T-cell (primary cell): Measurements from ENCODE around the gene OPTN. TPM values are rescaled to one million over a fixed set of nuclear protein-coding genes. Genes with fewer than 3 reads are reported as not detected.

ENCODE experiments used
- ATAC-seq, 4 experiments: fragments of 200-7000 bp in 3 of 4; fragments of 150-1000 bp in 1 of 4; cut with Tn5 transposase; replicated peaks in 1 of 4; 1 replicate in 3 of 4; 2 replicates in 1 of 4; pipeline ENCODE4 v1.10.0; 2021; ENCODE audit warnings: moderate library complexity in 3 of 4, mild to moderate bottlenecking in 2 of 4, moderate number of reproducible peaks in 1 of 4
- CTCF ChIA-PET, 2 donors: fragments of 300-600 bp; sonication (Branson Sonifier 250); formaldehyde crosslinking; loops; one replicate each; lab custom pipeline; 2022; ENCODE audit warnings: antibody characterized with exemption in 2 of 2; lab: Charles Lee
- POLR2A ChIA-PET, 2 donors: fragments of 300-600 bp; sonication (Branson Sonifier 250); formaldehyde crosslinking; loops; one replicate each; lab custom pipeline; 2022; ENCODE audit warnings: antibody characterized with exemption in 2 of 2; lab: Charles Lee
- DNase-seq, 35 experiments: peaks; one replicate each; pipeline versions ENCODE4 v3.0.0 to v3.0.0-alpha.2; 2013 to 2023
- H3K27ac ChIP-seq: one replicate; pipeline ENCODE4 v1.5.1; 2013; ENCODE audit warnings: low read length
- H3K27me3 ChIP-seq, 2 experiments: replicated peaks in 1 of 2; 1 replicate in 1 of 2; 2 replicates in 1 of 2; pipeline versions ENCODE4 v1.6.1 to v1.7.0; 2013; ENCODE audit warnings: low read length in 1 of 2, mixed read lengths in 1 of 2; ENCODE audit not compliant: control insufficient read depth in 2 of 2, insufficient read depth in 2 of 2; ENCODE audit errors: extremely low read depth in 1 of 2
- H3K36me3 ChIP-seq, 2 donors: 1 replicate in 1 of 2; 2 replicates in 1 of 2; pipeline versions ENCODE4 v1.6.1 to v1.7.0; 2013; ENCODE audit warnings: low read length in 1 of 2; ENCODE audit not compliant: control insufficient read depth in 2 of 2, insufficient read depth in 1 of 2; ENCODE audit errors: extremely low read depth in 1 of 2
- H3K4me1 ChIP-seq, 2 experiments: 1 replicate in 1 of 2; 2 replicates in 1 of 2; pipeline versions ENCODE4 v1.6.1 to v1.7.0; 2013; ENCODE audit warnings: low read length in 2 of 2, mixed read lengths in 1 of 2; ENCODE audit not compliant: insufficient read depth in 2 of 2, control insufficient read depth in 1 of 2; ENCODE audit errors: extremely low read depth in 1 of 2
- H3K4me3 ChIP-seq, 2 donors: 1 replicate in 1 of 2; 2 replicates in 1 of 2; pipeline versions ENCODE4 v1.5.1 to v1.7.0; 2013; ENCODE audit warnings: mild to moderate bottlenecking in 2 of 2, low read length in 1 of 2, moderate library complexity in 1 of 2; ENCODE audit not compliant: control insufficient read depth in 1 of 2; ENCODE audit errors: extremely low read depth in 1 of 2
- H3K9me3 ChIP-seq: 2 replicates; pipeline ENCODE4 v1.7.0; 2013
- H3K27ac Mint-ChIP-seq, 2 donors: one replicate each; pipeline ENCODE4 v1.8.0; 2020 to 2021; ENCODE audit warnings: mild to moderate bottlenecking in 2 of 2, mixed read lengths in 2 of 2
- H3K27me3 Mint-ChIP-seq, 2 donors: one replicate each; pipeline ENCODE4 v1.8.0; 2021 to 2022; ENCODE audit warnings: mixed read lengths in 2 of 2
- H3K36me3 Mint-ChIP-seq: one replicate; pipeline ENCODE4 v1.8.0; 2021; ENCODE audit warnings: mixed read lengths
- H3K4me1 Mint-ChIP-seq, 3 donors: one replicate each; pipeline ENCODE4 v1.8.0; 2020 to 2022; ENCODE audit warnings: mixed read lengths in 3 of 3, mild to moderate bottlenecking in 1 of 3
- H3K4me3 Mint-ChIP-seq, 3 donors: one replicate each; pipeline ENCODE4 v1.8.0; 2020 to 2022; ENCODE audit warnings: mild to moderate bottlenecking in 3 of 3, mixed read lengths in 3 of 3, moderate library complexity in 3 of 3
- H3K9me3 Mint-ChIP-seq, 3 donors: one replicate each; pipeline ENCODE4 v1.8.0; 2020 to 2022; ENCODE audit warnings: mixed read lengths in 3 of 3
- WGBS: methylation state at CpG from one replicate; pipeline ENCODE4 v1.1.5; 2013; ENCODE audit warnings: missing lambda C conversion rate; ENCODE audit not compliant: insufficient coverage; 5-methylcytosine and 5-hydroxymethylcytosine counted together
- total RNA-seq, 35 experiments: library from RNA in 6 of 35; stranded (reverse) in 6 of 35; fragments of 120-200 nt in 1 of 35; gene quantifications; one replicate each; pipeline versions ENCODE4 v1.2.1 to v1.2.4 and lab custom pipeline; 2013 to 2026

Gene OPTN
- total RNA-seq, 5 donors from 2014 or later (not counting 1 experiment from before 2014, with no cell fraction given), result 87.7 to 115 (median 94.9) TPM

DNA sequence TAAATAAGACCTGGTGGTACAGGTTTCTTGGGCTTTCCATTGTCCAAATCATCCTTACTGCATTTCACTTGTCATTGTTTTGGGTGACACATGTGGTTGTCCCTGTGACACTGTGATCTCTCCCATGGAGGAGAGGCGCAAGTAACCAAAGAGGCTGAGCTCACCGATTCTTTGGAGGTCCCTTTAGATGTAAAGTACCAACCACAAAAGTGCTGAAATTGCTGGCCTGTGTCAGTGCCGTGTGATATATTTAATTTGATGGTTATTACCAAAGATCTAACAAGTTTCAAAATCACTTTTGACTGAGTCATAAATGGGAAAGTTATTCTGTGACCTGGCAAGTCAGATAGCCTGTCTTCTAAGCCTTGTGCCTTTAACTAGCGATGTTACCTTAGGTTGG is 80.8 kb downstream of the OPTN start:
- no peaks in the 10 kb centered on the region for H3K4me1 ChIP-seq
- no CpG with 5 or more reads among the region's 4 CpGs for WGBS
- no peak overlapping the region for H3K27ac Mint-ChIP-seq
- H3K4me1 Mint-ChIP-seq, result no peaks in the 10 kb centered on the region
- no peak overlapping the region for H3K27ac ChIP-seq
- no peak for DNase-seq
- H3K4me3 Mint-ChIP-seq, result no peak overlapping the region
- no peaks in the 10 kb centered on the region for H3K36me3 Mint-ChIP-seq
- H3K27me3 Mint-ChIP-seq, result no peaks in the 10 kb centered on the region
- no peaks in the 10 kb centered on the region for H3K9me3 ChIP-seq
- no peaks in the 10 kb centered on the region for H3K36me3 ChIP-seq
- no peak overlapping the region for H3K4me3 ChIP-seq
- ATAC-seq, result no peak
- no peaks in the 10 kb centered on the region for H3K27me3 ChIP-seq
- ChIA-PET CTCF (interaction anchor here in 1 of 2 donors (0.5 kb wide), 1 partner anchor 1925 kb away, joined by 3 read pairs; no protein-coding TSS in a partner anchor), POLR2A (no interaction called here)
- H3K9me3 Mint-ChIP-seq, result no peaks in the 10 kb centered on the region

DNA sequence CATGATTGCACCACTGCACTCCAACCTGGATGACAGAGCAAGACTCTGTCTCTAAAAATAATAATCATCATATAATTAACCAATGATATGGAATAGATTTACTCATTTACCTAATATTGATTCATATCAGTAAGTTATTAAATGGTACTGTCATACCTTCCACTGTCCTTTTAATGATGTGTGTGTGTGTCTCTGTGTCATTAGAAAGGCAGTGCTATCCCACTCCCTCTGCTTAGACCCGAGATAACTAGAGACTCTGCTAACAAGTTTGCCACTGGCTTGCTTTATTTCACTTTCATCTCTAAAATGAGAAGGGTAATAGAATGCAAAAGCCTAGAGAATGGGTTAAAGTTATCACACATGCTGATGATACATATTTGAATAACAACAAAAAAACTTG is 82.5 kb downstream of the OPTN start:
- Mint-ChIP-seq H3K36me3 (no peaks in the 10 kb centered on the region), H3K9me3 (no peaks in the 10 kb centered on the region), H3K4me3 (no peak overlapping the region), H3K27ac (no peak overlapping the region), H3K27me3 (no peaks in the 10 kb centered on the region), H3K4me1 (no peaks in the 10 kb centered on the region)
- no peaks in the 10 kb centered on the region for H3K4me1 ChIP-seq
- POLR2A ChIA-PET, result no interaction called here
- ATAC-seq (no peak), DNase-seq (no peak)
- no CpG with 5 or more reads among the region's 1 CpG for WGBS
- no peak overlapping the region for H3K27ac ChIP-seq
- no peaks in the 10 kb centered on the region for H3K9me3 ChIP-seq
- CTCF ChIA-PET, result interaction anchor here (0.6 to 1.2 kb wide), 3 partner anchors 21 to 749 kb away, joined by 3 to 9 read pairs (median 4); partner anchors contain the start of gene MCM10 (in 1 of the 2)
- no peak overlapping the region for H3K4me3 ChIP-seq
- H3K27me3 ChIP-seq, result no peaks in the 10 kb centered on the region
- no peaks in the 10 kb centered on the region for H3K36me3 ChIP-seq

DNA sequence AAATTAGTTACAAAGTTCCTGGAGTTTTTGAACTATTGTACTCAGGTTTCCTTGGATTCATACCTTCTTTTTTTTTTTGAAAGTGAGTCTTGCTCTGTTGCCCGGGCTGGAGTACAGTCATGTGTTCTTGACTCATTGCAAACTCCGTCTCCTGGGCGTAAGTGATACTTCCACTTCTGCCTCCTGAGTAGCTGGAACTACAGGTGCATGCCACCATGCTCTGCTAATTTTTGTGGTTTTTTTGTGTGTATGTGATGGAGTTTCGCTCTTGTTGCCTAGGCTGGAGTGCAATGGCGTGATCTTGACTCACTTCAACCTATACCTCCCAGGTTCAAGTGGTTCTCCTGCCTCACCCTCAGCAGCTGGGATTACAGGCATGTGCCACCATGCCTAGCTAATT is 83.7 kb downstream of the OPTN start:
- Histone ChIP-seq H3K27me3 (no peaks in the 10 kb centered on the region), H3K4me1 (no peaks in the 10 kb centered on the region), H3K9me3 (no peaks in the 10 kb centered on the region), H3K36me3 (no peaks in the 10 kb centered on the region), H3K27ac (no peak overlapping the region), H3K4me3 (no peak overlapping the region)
- Mint-ChIP-seq H3K4me1 (no peaks in the 10 kb centered on the region), H3K27me3 (no peaks in the 10 kb centered on the region), H3K4me3 (no peak overlapping the region), H3K9me3 (no peaks in the 10 kb centered on the region), H3K27ac (no peak overlapping the region), H3K36me3 (no peaks in the 10 kb centered on the region)
- ChIA-PET CTCF (no interaction called here), POLR2A (no interaction called here)
- DNase-seq (no peak), ATAC-seq (no peak)
- no CpG with 5 or more reads among the region's 5 CpGs for WGBS

DNA sequence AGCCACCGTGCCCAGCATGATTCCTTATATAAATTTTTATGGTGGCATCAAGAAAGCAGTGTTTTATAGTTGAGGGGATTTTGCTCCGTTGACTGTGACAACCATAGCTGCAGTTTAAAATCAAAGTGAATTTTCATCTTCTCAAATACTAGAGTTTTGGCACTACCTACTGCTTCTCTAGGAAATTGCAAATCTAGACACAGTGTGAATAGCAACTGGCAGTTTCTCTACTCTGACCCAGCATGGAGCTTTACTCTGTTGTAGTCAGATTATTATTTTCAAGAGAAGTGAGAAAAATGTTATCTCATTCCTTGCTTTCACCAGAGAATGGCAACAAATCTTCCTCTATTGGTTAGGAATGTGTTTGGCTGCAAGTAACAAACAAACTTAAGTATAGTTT is 84.3 kb downstream of the OPTN start:
- WGBS, result no CpG with 5 or more reads among the region's 2 CpGs
- ATAC-seq (no peak), DNase-seq (no peak)
- POLR2A ChIA-PET, result no interaction called here
- CTCF ChIA-PET, result no interaction called here
- Mint-ChIP-seq H3K4me3 (no peak overlapping the region), H3K9me3 (no peaks in the 10 kb centered on the region), H3K27ac (no peak overlapping the region), H3K4me1 (no peaks in the 10 kb centered on the region), H3K27me3 (no peaks in the 10 kb centered on the region), H3K36me3 (no peaks in the 10 kb centered on the region)
- H3K27me3 ChIP-seq, result no peaks in the 10 kb centered on the region
- no peak overlapping the region for H3K27ac ChIP-seq
- no peaks in the 10 kb centered on the region for H3K9me3 ChIP-seq
- no peak overlapping the region for H3K4me3 ChIP-seq
- H3K36me3 ChIP-seq, result no peaks in the 10 kb centered on the region
- H3K4me1 ChIP-seq, result no peaks in the 10 kb centered on the region

DNA sequence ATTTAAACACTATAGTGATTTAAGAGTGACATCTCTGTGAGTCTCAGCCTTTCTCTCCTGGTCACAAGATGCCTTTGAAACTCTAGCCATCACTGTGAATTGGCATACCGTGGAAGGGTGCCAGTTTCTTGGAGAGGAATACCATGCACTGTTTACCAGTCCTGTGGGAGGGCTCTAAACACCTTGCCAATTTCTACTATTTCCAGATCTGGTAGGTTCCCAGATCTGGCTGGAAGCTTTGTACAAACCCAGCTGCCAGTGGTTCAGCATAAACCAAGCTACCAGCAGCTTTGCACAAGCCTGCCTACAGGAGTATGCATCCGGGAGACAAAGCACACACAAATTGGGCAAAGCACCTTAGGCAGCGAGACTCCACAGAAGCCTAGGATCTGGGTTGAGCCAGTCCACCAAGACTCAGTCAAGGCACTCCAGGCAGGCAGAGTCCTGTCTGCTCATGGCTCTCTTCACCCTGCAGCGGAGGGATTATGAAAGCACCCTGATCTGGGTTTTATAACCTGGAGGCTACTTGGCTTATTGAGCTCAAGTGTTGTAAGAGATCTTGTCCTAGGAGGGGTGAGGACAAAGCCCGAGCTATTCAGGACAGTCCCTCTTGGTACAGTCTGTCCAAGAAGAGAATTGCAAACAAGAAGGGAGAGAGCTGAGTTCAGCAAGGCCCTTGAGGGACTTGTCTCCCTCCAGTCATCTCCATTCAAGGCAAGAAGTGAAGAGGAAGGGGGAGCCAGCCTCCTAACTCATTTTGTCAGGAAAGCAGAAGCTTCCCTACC is 85.0 kb downstream of the OPTN start:
- no peaks in the 10 kb centered on the region for H3K4me1 ChIP-seq
- ChIA-PET CTCF (no interaction called here), POLR2A (no interaction called here)
- H3K4me3 ChIP-seq, result no peak overlapping the region
- Mint-ChIP-seq H3K27me3 (no peaks in the 10 kb centered on the region), H3K4me1 (no peaks in the 10 kb centered on the region), H3K36me3 (no peaks in the 10 kb centered on the region), H3K27ac (no peak overlapping the region), H3K9me3 (no peaks in the 10 kb centered on the region), H3K4me3 (no peak overlapping the region)
- 100% methylated on average over 4 of the region's 5 CpGs for WGBS
- DNase-seq, result no peak
- no peaks in the 10 kb centered on the region for H3K9me3 ChIP-seq
- no peak for ATAC-seq
- no peaks in the 10 kb centered on the region for H3K27me3 ChIP-seq
- H3K36me3 ChIP-seq, result no peaks in the 10 kb centered on the region
- no peak overlapping the region for H3K27ac ChIP-seq

DNA sequence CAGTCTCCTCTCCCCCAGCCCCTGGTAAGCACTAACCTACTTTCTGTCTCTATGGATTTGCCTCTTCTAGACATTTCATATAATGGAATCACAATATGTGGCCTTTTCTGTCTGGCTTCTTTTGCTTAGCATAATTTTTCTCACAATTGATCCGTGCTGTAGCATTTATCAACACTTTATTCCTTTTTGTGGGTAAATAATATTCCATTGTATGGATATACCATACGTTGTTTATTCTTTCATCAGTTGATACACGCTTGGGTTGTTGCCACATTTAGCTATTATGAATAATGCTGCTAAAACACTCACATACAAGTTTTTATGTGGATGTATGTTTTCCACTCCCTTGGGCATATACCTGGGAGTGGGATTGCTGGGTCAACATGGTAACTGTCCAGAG is 87.2 kb downstream of the OPTN start:
- Mint-ChIP-seq H3K4me1 (no peaks in the 10 kb centered on the region), H3K4me3 (no peak overlapping the region), H3K9me3 (no peaks in the 10 kb centered on the region), H3K27ac (no peak overlapping the region), H3K27me3 (no peaks in the 10 kb centered on the region), H3K36me3 (no peaks in the 10 kb centered on the region)
- no peak overlapping the region for H3K4me3 ChIP-seq
- no peak for ATAC-seq
- H3K4me1 ChIP-seq, result no peaks in the 10 kb centered on the region
- H3K27me3 ChIP-seq, result no peaks in the 10 kb centered on the region
- no peaks in the 10 kb centered on the region for H3K36me3 ChIP-seq
- POLR2A ChIA-PET, result interaction anchor here in 1 of 2 donors (0.7 kb wide), 1 partner anchor 162 kb away, joined by 5 read pairs; no protein-coding TSS in a partner anchor
- H3K27ac ChIP-seq, result no peak overlapping the region
- no peaks in the 10 kb centered on the region for H3K9me3 ChIP-seq
- no CpG with 5 or more reads among the region's 3 CpGs for WGBS
- no peak for DNase-seq
- CTCF ChIA-PET, result no interaction called here
